ENCODE measurements around the gene SNX24.
A peak's percentile ranks its signal among the peaks of the same experiment; 100 is the strongest.

The SNX24 gene

DNA sequence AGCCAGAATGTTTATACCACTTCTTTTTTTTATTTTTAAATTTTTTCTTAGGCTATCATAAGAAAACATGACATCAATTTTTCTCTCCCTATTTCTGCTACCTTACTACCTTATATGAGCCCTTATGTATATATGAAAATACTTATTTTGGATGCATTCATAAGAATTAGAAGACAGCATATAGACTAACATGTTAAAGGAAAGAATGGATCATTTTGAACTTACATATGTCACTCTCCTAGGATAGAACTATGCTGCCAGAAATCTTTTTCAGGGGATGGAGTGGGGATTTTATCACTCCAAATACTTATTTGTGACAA, 51.8 kb downstream of the SNX24 start:
- no peak for DNase-seq (ENCODE audit: low read depth)
- TF ChIP-seq, protein P1, sequence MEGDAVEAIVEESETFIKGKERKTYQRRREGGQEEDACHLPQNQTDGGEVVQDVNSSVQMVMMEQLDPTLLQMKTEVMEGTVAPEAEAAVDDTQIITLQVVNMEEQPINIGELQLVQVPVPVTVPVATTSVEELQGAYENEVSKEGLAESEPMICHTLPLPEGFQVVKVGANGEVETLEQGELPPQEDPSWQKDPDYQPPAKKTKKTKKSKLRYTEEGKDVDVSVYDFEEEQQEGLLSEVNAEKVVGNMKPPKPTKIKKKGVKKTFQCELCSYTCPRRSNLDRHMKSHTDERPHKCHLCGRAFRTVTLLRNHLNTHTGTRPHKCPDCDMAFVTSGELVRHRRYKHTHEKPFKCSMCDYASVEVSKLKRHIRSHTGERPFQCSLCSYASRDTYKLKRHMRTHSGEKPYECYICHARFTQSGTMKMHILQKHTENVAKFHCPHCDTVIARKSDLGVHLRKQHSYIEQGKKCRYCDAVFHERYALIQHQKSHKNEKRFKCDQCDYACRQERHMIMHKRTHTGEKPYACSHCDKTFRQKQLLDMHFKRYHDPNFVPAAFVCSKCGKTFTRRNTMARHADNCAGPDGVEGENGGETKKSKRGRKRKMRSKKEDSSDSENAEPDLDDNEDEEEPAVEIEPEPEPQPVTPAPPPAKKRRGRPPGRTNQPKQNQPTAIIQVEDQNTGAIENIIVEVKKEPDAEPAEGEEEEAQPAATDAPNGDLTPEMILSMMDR (conservative IDR thresholded peaks at IDR 0.05; ENCODE audit: low read depth, low read length): no peak
- no peak overlapping the region for H3K4me3 ChIP-seq (ENCODE audit: low read depth, low read length)

DNA sequence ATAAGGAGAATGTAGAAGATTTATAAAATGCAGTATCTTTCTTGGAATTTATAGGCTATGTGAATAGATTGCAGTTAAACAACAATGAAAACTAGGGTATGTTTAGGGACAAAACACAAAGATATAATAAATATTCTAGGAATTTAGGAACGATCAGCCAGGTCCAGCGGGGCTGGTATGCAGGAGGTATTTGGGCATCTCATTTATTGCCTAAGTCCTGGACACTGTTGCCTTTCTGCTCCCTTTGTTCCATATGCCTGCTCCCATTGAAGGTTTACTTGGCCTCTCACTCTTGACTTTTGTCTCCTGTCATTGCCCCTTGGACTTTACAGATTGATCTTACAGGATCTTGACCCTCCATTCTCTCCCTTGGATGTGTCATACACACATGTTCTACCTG, 55.9 kb downstream of the SNX24 start:
- TF ChIP-seq, protein P1 (conservative IDR thresholded peaks at IDR 0.05; ENCODE audit: low read depth, low read length): no peak
- no peak for DNase-seq (ENCODE audit: low read depth)
- no peak overlapping the region for H3K4me3 ChIP-seq (ENCODE audit: low read depth, low read length)

DNA sequence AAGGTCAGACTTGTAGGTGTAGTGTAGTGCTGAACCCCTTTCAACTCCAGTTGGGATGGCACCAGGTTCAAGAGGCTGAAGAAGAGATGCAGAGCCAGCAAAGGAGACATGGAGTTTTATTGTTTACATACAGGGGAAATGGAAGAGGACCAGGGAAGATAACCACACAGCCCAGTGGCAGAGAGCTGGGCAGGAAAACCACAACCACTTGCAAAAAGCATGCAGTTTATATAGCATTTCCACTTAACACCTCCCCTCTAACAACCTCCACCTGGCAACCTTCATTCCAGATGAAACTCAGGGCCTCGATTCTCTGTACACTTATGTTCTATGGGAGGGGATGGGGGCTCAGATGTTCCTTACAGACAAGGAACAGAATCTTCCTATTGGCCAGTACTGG, 56.9 kb downstream of the SNX24 start:
- DNase-seq (ENCODE audit: low read depth): no peak
- H3K4me3 ChIP-seq (ENCODE audit: low read depth, low read length): no peak overlapping the region
- TF ChIP-seq, protein P1 (conservative IDR thresholded peaks at IDR 0.05; ENCODE audit: low read depth, low read length): no peak

DNA sequence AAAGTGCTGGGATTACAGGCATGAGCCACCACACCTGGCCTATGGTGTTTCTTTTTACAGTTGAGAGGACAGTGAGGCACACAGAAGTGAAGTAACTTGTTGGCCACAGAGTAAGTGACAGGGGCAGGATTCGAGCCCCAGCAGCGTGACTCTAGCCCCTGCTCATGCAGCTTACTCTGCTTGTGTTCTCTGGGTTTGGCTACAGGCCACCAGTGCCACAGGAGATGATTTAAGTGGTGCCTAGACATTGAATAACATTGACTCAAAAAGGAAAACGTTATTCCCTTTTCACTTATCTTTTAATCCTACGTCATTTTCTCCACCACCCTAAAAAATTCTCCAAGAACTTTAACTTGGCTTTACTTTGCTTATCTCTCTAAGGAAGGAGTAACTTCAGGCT, 61.4 kb downstream of the SNX24 start:
- no peak overlapping the region for H3K4me3 ChIP-seq (ENCODE audit: low read depth, low read length)
- TF ChIP-seq, protein P1 (conservative IDR thresholded peaks at IDR 0.05; ENCODE audit: low read depth, low read length): no peak
- no peak for DNase-seq (ENCODE audit: low read depth)

DNA sequence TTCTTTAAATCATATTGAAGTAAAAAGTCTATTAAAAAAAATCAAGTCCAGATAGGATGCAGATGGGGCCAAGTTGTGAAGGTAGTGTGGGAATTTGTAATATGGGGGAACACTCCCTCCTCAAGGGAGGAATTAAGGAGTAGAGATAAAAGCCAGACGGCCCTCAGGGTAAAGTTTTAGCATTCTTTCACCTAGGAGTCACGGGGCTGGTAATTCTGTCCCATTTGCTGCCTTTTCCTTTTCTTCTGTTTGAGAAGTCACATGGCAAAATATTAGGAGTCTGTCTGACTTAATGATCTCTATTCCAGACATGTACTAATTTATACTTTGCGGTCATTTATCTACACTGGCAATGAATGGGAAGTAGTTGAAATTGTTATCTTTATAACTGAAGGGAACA, 61.9 kb downstream of the SNX24 start:
- no peak overlapping the region for H3K4me3 ChIP-seq (ENCODE audit: low read depth, low read length)
- DNase-seq (ENCODE audit: low read depth): peak; percentile 24
- TF ChIP-seq, protein P1 (conservative IDR thresholded peaks at IDR 0.05; ENCODE audit: low read depth, low read length): no peak

DNA sequence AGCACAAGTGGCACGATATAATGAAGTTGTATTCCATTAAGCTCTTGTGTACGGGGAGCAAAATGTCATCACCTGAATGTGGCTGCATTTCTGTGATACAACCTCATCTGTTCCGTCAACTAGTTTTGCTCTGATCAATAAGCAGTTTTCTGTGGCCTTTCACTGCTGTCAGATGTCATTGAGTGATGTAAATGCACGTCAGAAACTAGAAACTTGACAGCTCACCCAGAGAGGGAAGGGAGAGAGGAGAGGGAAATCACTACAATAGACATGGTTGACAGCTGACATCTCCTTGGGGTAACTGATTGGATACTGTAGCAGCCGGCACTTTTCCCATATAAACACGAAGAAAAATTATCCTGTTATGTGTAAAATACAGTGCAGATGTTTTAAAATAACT, 62.7 kb downstream of the SNX24 start:
- no peak overlapping the region for H3K4me3 ChIP-seq (ENCODE audit: low read depth, low read length)
- TF ChIP-seq, protein P1 (conservative IDR thresholded peaks at IDR 0.05; ENCODE audit: low read depth, low read length): no peak
- no peak for DNase-seq (ENCODE audit: low read depth)

DNA sequence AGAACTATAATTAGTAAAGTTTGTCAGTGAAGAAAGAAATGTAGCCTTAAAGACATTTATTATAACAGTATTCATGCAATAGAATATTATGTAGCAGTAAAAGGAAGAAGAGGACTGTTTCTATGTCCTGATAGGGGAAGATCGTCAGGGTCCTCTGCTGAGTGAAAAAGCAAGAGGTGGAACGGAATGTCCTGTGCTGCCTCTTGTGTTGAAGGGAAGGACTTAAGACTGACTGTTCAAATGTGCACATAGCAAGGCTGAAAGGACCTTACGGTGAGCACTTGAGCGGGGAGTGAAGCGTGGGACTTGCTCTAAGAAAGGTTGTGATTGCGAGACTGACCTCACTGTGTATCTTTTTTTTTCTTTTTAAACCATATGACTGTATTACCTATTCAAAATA, 63.2 kb downstream of the SNX24 start:
- TF ChIP-seq, protein P1 (conservative IDR thresholded peaks at IDR 0.05; ENCODE audit: low read depth, low read length): peak; percentile 4
- no peak for DNase-seq (ENCODE audit: low read depth)
- no peak overlapping the region for H3K4me3 ChIP-seq (ENCODE audit: low read depth, low read length)

Data from choroid plexus epithelial cell (primary cell).